ENCODE results near the gene RPA4. TPM values are rescaled to one million over a fixed set of nuclear protein-coding genes. Genes with fewer than 3 reads are reported as not detected.

The RPA4 gene
- total and polyA plus RNA-seq, 10 of the 15 experiments (the other 5 are each of a cell fraction or from before 2014, with no cell fraction given), result 0.20 to 1.3 (median 0.43) TPM

GRCh38 chrX:96861218-96861617, 22.5 kb upstream of the RPA4 start:
- Histone ChIP-seq H3K36me3 (ENCODE audit: control insufficient read depth in 2 of 2, insufficient read depth in 2 of 2, low read length in 1 of 2) (no peaks in the 10 kb centered on the region), H3K27ac (ENCODE audit: control insufficient read depth, insufficient read depth) (no peak overlapping the region), H2AFZ (ENCODE audit: control insufficient read depth, low read depth, low read length) (no peak overlapping the region), H3K9me3 (replicated peaks; ENCODE audit: control insufficient read depth, insufficient read depth, low read length) (no peaks in the 10 kb centered on the region), H3K4me2 (ENCODE audit: control insufficient read depth, insufficient read depth) (peak overlapping the region; percentile 28; the same call in 1 of the 2 replicates), H3K79me2 (ENCODE audit: control insufficient read depth, insufficient read depth, low read length) (no peaks in the 10 kb centered on the region), H3K4me1 (ENCODE audit: control insufficient read depth, insufficient read depth, low read length) (no peaks in the 10 kb centered on the region), H3K27me3 (replicated peaks in 1 of 2; ENCODE audit: control insufficient read depth in 2 of 2, insufficient read depth in 2 of 2, low read length in 1 of 2) (no peaks in the 10 kb centered on the region), H4K20me1 (ENCODE audit: control insufficient read depth, insufficient read depth) (no peaks in the 10 kb centered on the region), H3K4me3 (no peak overlapping the region), H3K9ac (ENCODE audit: control insufficient read depth, insufficient read depth, low read length) (no peak overlapping the region)
- in situ Hi-C loops (cut with MboI) (no loop called here), intact Hi-C loops (cut with micrococcal nuclease; ENCODE audit: unreplicated experiment) (no loop called here)
- no TSS peak for BruUV-seq (replicated peaks)
- 40% methylated on average over 3 of the region's 3 CpGs for WGBS (ENCODE audit: insufficient coverage, insufficient replicate concordance, low lambda C conversion rate, missing lambda C conversion rate)
- SMC1A ChIA-PET (ENCODE audit: uncharacterized antibody, unreplicated experiment), result interaction anchor here (1.0 kb wide), 1 partner anchor 8 kb away, joined by 3 read pairs; no protein-coding TSS in a partner anchor
- POLR2A ChIA-PET, result interaction anchor here (0.6 kb wide), 1 partner anchor 390 kb away, joined by 3 read pairs; no protein-coding TSS in a partner anchor
- DNase-seq (ENCODE audit: low read depth, low spot score) (no peak), FAIRE-seq (peak; percentile 85), ATAC-seq (peak; percentile 68)
- RAD21 ChIA-PET (ENCODE audit: unreplicated experiment), result no interaction called here
- CTCF ChIA-PET, result no interaction called here
- TF ChIP-seq SREBF1 (IDR thresholded peaks at IDR 0.05; ENCODE audit: low read length) (no peak), TCF3 (IDR thresholded peaks at IDR 0.05; ENCODE audit: borderline replicate concordance, insufficient read depth, low read depth, low read length) (no peak), RUNX3 (IDR thresholded peaks at IDR 0.05; ENCODE audit: low read length) (peak; percentile 57), DPF2 (IDR thresholded peaks at IDR 0.05) (no peak), CUX1 (IDR thresholded peaks at IDR 0.05; ENCODE audit: insufficient replicate concordance, low read depth, low read length) (no peak), SPI1 (IDR thresholded peaks at IDR 0.05; ENCODE audit: borderline replicate concordance, insufficient read depth, low read depth, low read length) (peak; percentile 87), NR2C1 (IDR thresholded peaks at IDR 0.05) (no peak), ETV6 (conservative IDR thresholded peaks at IDR 0.05 in 1 of 2, IDR thresholded peaks at IDR 0.05 in 1 of 2; ENCODE audit: borderline replicate concordance in 1 of 2, low read depth in 1 of 2) (peak in 1 of 2 experiments; percentile 63; a peak in 2 of 4 replicates), NFYA (IDR thresholded peaks at IDR 0.05; ENCODE audit: borderline replicate concordance, low read depth, low read length) (no peak), RAD21 (IDR thresholded peaks at IDR 0.05; ENCODE audit: insufficient read depth, low read depth, low read length) (no peak), IKZF2 (IDR thresholded peaks at IDR 0.05) (0 out of 4 replicates have a peak, but pooled peaks of 1 of the 2 experiments have one; percentile 14), ZBTB4 (CRISPR knock-in tag; IDR thresholded peaks at IDR 0.05) (no peak), SRF (IDR thresholded peaks at IDR 0.05; ENCODE audit: low read depth in 2 of 2, low read length in 2 of 2) (no peak), EZH2 (IDR thresholded peaks at IDR 0.05; ENCODE audit: borderline replicate concordance, control insufficient read depth, low read depth, low read length) (no peak), GATAD2B (conservative IDR thresholded peaks at IDR 0.05; ENCODE audit: low read depth) (no peak)
